GM10266 (cell line): ENCODE results near the gene SPATS2.

Experiments used
- DNase-seq: peaks from one replicate; pipeline ENCODE4 v3.0.0; 2012; ENCODE audit errors: extremely low spot score
- CTCF ChIP-seq: IDR thresholded peaks from 2 replicates; pipeline ENCODE4 v1.5.1; 2012; ENCODE audit warnings: mild to moderate bottlenecking, low read depth; ENCODE audit not compliant: control insufficient read depth, insufficient read depth; ENCODE audit errors: missing control alignments

Gene SPATS2

GRCh38 chr12:49556391-49557186 lies 189.3 kb downstream of the SPATS2 start:
- TF ChIP-seq CTCF = no peak
- DNase-seq = no peak

GRCh38 chr12:49557187-49557916 lies 190.1 kb downstream of the SPATS2 start:
- no peak for DNase-seq
- no peak for TF ChIP-seq CTCF

DNA sequence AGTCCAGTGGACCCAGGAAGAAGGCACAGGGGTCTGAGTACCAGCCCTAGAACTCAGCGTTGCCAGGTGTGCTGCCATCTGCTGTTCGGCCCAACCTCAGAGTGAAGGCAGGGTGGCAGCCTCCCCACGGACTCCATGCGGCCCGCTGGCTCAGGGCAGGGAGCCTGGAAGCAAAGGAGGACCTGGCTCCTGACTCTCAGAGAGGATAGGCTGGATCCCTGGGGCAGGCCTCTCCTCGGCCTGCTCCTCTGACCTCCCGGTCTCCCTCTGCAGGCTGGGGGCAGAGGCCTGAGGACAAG lies 190.6 kb downstream of the SPATS2 start:
- no peak for DNase-seq
- TF ChIP-seq CTCF = peak; percentile 7

DNA sequence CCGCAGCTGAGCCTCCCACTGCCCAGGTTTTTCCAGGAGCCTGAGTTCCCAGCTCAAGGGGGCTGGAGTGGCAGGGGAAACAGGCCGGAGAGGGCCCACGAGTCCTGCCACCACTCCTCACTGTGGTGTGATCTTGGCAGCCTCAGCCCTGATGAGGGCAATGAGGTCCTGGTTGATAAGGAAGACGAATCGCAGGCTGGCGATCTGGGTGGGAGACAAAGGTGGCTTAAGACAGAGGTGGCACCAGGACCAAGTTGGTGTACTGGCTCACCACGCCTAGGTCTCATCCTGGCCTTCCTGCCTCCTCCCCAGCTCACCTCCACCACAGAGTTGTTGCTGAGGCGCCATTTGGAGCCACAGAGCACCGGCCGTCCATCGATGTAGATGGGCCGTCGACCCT lies 191.3 kb downstream of the SPATS2 start:
- DNase-seq = no peak
- TF ChIP-seq CTCF = no peak

- TF ChIP-seq CTCF = no peak
- DNase-seq = no peak
These were observed 191.9 kb downstream of the SPATS2 start for GRCh38 chr12:49559011-49559675.

DNA sequence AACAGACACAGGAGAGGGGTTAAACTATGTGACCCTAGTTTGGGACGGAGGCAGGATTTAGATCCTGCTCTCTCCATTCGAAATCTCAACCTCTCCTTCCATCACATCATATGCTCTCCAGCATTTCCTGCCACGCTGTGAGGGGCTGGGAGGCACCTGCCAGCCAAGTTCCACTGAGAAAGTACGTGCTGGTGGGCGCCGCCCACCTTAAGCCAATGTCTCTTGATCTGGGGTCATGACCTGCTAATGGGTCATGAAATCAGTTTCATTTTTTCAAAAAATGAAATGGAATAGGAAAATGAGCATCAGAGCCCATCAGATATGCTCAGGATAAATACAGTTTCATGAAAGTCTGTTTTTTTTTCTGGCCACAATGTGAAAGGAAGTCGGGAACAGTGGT lies 193.4 kb downstream of the SPATS2 start:
- no peak for TF ChIP-seq CTCF
- DNase-seq = no peak

- TF ChIP-seq CTCF = no peak
- no peak for DNase-seq
These were observed 195.0 kb downstream of the SPATS2 start for GRCh38 chr12:49562233-49562632.
